Stimulated activated CD4-positive, alpha-beta T cell treated with anti-CD3 and anti-CD28 coated beads, Interleukin-1b, Interleukin-23, amount 100 ng/mL, for 24 hours (primary cell): ENCODE data around the gene CFAP157.
"Not testable (repeated sequence)": the region's sequence is repeated elsewhere in the genome, so short reads cannot be mapped to it uniquely, and the experiment has no call there.

Source experiments
- DNase-seq, 4 experiments: peaks; one replicate each; pipeline ENCODE4 v3.0.0-alpha.2; 2020; ENCODE audit warnings: low read depth in 4 of 4, low spot score in 1 of 4

Gene CFAP157

GRCh38 chr9:127734747-127735529 lies 28.1 kb downstream of the CFAP157 start, which contains the start of gene TOR2A:
TOR2A (minus strand) TSS chr9:127735294; CDS start chr9:127735270, 24 bp downstream.
- DNase-seq = peak; percentile 96 to 98 (median 96)

DNA sequence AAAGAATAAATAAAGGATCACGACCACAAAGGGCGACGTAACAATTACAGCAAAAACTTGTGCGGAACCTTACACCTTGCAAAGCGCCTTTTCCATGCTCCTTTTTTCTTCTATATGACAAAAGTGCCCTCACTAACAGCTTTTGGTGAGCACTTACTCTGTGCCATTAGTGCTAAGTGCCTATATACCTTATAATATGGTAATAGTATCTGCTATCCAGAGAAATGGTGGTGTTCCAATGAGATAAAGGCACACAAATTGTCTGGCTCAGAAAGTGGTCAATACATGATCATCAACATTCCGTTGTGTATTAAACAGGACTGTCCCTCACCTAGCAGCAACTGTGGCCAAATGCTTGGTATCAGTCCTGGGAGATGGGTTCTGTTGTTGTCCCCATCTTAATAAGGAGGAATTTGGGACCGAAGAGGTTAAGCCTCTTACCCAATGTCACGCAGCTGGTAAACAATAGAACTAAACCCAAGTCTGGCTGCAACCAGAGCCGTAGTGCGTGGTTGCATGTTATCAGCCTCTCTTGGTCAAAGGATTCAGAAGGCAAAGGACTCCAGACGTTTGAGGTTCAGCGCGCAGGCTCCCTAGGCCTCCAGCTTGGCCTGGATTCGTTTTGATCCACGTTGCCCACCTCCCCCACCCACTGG lies 28.9 kb downstream of the CFAP157 start:
- no peak for DNase-seq

GRCh38 chr9:127738666-127739065 lies 31.9 kb downstream of the CFAP157 start:
- DNase-seq = no peak

DNA sequence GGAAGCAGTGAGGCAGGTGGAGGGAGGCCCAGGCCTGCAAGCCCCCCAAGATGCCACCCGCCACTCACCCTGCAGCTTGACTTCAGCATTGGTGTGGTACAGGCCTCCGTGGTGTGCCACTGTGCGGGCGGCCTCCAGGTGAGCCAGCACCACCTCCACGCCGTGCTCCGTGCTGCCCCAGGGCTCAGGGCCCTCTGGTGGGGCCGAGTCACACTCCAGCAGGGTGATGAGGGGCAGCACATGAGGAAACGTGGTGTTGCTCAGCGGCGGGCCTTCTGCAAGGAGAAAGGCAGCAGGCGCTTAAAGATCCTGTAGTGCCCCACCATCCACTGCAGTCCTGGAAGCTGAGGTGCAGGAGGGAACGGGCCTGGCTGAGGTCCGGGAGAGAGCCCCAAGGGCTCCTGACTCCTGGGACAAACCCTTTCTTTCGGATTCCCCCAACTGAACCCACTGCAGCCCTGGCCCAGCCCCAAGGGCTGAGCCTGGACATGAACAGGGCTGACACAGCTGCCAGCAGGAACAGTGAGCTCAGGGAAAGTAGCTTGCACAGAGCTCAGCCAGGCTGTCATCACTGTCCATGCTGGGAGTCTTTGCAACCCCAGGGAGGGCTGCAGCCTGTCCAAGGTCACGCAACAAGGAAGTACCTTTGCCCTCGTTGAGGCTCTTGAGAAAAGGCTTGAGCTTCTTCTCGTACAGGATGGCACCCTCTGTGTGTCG lies 33.0 kb downstream of the CFAP157 start:
- no peak for DNase-seq

GRCh38 chr9:127741831-127742434 lies 35.1 kb downstream of the CFAP157 start:
- DNase-seq = no peak

GRCh38 chr9:127742435-127743088 lies 35.8 kb downstream of the CFAP157 start:
- no peak for DNase-seq

GRCh38 chr9:127744398-127745110 lies 37.8 kb downstream of the CFAP157 start:
- no peak for DNase-seq

GRCh38 chr9:127746959-127747569 lies 40.3 kb downstream of the CFAP157 start:
- DNase-seq = no peak

GRCh38 chr9:127749090-127749787 lies 42.5 kb downstream of the CFAP157 start:
- no peak for DNase-seq

DNA sequence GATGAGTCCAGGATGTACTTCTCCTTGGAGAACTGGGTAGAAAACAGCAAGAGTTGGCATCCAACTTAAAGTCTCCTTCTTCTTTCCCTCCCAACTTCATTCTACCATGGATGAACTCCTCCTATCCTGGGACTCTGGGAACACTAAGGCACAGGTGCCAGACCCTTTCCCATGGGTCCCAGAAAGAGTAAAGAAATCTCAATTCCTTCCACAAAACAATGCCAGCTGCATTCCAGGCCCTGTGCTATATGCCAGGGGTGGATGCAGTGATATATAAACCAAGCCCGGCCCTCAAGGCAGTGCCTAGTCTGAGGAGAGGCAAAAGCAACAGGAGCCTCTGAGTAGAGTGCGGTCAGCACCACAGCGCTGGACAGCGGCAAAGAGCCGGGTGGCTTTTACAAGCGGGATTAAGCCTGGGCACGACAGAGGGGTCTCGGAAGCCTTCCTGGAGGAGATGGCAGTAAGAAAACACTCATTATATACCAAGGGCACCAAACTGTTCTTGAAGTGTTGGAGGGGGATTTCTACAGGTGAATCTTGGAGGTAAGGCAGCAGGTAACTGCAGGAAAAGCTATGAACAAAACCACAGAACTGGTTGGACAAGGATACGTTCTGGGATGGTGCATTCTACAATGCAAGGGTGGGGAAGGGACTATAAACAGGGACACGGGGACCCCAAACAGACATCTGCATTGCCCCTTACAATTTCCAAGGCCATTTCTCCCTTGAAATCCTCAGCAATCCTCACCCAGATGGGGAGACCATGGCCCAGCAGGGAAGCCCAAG lies 44.7 kb downstream of the CFAP157 start:
- no peak for DNase-seq

GRCh38 chr9:127753148-127753547 lies 46.4 kb downstream of the CFAP157 start:
- no peak for DNase-seq

GRCh38 chr9:127753622-127754021 lies 46.8 kb downstream of the CFAP157 start:
- no peak for DNase-seq

DNA sequence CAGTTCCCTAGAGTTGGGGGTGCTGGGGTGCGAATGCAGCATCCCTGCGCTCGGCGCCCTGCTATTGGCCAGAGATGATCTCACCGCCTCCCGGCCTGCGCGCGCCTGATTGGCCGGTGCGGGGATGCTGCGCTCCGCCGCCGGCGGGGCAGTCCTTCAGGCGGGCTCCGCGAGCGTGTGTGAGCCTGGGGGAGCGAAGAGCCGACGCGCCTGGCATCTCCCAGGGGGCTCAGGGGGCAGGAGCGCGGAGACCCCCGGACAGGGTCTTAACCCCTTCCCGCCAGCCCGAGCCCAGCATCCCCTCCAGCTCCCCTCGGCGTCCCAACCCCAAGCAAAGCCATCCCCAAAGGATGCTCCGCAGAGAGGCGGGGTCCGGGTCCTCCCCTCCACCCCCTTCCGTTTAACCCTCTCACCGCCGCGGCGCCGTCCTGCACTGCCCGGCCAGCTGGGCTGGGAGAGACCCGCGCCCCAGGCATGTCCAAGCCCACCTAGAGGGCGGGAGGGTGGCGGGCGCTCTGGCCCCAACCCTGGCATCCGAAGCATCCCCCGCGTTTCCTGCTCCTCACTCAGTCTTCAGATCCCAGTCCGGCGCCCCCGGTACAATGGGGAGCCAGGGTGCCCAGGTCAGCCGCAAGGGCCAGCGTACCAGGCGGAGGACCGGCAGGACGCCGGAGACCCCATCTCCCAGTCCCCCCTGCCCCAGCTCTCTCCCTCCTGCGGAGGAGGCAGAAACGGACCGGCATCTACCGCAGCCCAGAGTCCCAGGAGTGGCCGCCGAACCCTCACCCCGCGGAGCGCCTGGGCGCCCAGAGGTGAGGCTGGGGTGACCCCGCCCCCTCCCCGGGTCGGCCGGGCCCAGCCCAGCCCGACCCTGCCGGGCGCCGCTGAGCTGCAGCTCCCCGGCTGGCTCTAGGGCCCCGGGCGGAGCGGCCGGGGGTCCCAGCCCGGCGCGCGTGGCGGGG lies 47.6 kb downstream of the CFAP157 start:
- no peak for DNase-seq

DNA sequence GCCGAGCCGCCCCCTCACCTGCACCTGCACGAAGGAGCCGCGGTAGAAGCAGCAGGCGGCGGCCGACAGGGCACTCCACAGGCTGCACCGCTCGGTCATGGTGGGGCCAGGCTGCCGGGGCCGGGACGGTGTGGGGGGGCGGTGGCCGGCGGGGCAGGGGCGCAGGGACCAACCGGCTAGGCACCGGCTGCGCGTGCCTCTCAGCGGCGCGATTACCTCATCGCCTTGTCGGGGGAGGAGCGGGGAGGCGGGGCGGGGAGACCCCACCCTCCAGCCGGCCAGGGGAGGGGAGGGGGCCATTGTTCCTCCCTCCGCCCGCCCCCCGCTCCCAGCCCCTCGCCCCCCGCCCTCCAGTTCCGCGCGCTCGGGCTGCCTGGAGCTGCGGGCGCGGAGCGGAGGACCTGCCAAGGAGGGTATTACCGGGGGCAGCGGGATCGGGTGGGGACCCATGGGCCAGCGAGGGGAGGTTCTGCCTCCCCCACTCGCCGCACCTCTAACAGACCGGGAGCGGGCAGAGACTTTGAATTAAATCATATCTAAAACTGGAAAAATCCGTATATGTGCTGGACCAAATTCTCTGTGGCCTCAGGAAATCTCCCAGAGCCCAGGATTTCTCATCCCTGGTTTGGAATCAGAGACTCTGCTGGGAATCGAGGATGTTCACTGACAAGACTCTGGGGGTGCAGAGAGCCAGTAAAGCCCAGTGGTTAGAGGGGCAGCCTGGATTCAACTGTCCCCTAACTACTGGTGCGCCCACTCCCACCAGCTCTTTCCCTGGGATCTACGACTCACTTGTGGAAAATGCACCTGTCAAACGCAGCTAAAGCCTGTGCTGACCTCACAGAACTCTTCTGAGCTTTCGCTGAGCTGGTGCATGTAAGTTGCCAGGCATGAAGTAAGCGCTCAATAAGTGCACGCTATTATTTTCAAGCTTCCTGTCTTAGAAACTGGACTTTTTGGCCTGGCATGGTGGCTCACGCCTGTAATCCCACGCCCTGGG lies 48.6 kb downstream of the CFAP157 start:
- no peak for DNase-seq

DNA sequence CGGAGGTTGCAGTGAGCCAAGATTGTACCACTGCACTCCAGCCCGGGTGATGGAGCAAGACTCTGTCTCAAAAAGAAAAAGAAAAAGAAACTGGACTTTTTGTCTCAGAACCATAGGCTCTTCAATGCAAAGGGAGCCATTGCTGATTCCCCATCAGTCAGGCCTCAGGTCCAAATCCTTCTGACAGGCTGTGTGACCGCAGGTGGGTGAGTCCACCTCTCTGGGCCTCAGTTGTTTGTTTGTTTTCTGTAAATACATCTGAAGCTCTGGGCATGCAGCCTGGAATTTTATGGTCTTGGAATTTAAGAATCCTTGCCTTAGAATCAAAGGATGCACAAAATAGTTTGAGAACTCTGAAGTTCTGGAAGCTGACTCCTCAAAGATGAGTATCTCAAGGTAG lies 49.4 kb downstream of the CFAP157 start:
- no peak for DNase-seq

- not testable (repeated sequence) for DNase-seq
Observed at GRCh38 chr9:127756776-127757175, 50.0 kb downstream of the CFAP157 start.
